Inflammatory macrophage treated with lipopolysaccharide for 1 hour (primary cell): ENCODE data around the gene BBX.
"Not testable (repeated sequence)": the region's sequence is repeated elsewhere in the genome, so short reads cannot be mapped to it uniquely, and the experiment has no call there.

Source experiments
- DNase-seq, 2 donors: peaks; one replicate each; pipeline ENCODE4 v3.0.0-alpha.2; 2020 to 2022

The BBX gene

DNA sequence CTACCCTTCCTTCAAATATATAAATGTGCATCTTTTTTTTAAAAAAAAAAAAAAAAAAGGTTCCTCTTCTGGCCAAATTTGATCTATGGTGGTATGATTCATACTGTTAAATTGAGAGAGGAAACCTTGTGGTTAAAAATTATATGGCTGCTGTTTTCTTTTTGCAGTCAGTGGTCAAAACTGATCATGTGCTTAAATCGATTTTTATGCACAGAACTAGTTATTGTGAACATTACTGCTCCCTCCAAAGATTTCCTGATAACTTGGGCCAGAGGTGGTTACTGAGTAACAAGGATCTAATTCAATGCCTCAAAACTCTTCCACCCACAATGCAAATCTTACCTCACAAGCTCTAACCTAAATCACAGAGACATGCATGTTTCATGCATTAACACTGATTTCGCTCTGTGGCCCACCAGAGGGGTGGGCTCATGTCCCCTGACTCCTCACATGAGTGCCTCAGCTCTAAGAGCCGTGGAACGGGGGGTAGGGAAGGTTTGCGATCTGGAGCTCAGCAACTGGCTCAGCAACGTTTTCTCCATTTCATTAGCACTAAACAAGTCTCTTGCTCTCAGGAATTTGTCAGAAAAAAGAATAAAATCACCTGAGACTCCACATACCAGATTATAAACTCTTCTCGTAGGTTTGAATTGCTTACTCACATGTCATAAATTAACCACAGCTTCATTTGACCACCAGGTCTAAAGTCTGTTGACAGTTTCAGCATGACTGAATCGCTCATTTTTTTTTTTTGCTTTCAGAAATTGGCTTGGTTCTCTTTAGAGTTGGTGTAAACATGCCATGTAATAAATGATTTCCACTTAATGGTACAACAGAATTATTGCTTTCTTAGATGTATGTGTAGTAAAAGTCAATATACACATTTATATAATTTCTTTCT lies 287.7 kb downstream of the BBX start:
- peak in 1 of 2 donors; percentile 7 for DNase-seq

DNA sequence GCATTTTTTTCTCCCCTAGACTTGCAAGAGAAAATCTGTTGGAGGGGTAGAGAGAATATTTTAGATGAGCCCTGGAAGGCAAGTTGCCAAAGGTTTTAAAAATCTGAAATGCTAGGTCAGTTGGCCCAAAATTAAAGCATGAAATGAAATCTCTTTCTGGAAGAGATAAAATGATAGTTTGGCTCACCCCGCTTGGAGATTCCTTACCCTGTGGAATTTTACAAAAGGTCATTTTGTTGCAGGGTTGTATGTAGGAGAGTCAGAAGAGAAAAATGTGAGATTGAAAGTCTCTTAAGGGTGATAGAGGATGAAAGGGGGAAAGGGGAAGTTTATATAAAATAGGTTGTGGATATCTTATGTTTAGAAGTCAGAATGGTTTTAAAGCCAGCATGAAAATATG lies 290.3 kb downstream of the BBX start:
- DNase-seq: no peak

DNA sequence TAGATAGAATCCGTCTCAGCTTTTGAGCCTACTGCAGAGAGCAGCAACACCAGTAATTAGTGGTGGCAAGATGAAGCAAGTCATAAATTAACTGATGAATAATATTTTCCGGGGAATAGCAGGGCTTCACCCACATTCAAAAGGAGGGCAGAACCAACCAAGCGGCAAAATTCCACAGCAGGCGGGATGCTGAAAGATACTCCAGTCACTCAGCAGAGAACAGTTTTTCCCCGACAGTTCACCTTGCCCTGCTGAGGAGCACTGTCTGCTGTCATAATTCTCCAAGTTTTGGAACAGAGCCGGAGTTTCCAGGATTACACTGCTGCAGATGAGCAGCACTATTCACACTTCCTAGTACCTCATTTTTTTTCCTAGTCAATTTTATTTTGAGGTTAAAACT lies 293.3 kb downstream of the BBX start:
- DNase-seq: peak; percentile 35 to 49

DNA sequence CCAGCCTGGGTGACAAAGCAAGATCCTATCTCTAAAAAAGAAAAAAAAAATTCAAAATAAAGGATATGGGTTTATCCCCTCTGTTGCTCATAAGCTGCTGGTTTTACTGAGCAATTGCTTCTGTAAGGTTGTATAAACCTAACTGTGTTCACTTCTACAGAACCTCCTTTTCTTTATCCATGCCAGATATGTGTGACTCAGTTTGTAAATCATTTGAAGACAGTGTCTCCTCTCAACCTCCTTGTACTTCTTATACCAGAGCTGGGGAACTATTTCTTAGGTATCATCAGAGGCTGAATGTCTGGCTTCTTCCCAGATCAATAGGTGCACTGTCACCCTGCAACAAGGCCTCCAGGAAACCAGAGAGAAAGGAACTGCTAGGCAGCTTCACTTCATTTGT lies 294.3 kb downstream of the BBX start:
- no peak for DNase-seq

DNA sequence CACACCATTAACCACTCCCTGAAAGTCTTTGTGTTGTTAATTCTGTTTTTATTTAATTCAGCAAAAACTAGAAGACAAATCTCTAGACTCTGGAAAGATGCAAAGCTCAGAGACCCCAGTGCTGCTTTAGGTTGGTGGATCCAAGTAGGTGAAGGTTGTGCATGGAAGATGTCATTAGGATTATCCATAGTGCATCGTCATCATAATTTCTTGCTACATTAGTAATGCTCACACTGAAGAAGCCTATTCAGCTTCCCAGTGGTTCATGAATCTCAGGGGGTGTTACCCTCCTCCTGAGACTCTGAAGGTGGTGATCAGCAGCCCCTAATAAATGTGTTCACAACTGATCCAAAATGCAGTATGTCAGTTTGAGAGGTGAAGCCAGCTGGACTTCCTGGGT lies 295.3 kb downstream of the BBX start:
- DNase-seq: no peak

DNA sequence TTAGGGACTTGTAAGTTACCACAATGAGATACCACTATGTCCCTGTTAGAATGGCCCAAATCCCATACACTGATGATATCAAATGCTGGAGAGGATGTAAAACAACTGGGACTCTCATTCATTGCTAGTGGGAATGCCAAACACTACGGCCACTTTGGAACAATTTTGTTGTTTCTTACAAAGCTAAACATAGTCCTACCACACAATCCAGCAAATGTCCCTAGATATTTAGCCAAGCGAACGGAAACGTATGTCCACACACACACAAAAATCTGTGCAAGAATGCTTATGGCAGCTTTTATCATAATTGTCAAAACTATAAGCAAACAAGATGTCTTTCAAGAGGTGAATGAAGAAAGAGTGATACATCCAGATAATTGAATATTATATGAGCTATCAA lies 296.9 kb downstream of the BBX start:
- DNase-seq: no peak

DNA sequence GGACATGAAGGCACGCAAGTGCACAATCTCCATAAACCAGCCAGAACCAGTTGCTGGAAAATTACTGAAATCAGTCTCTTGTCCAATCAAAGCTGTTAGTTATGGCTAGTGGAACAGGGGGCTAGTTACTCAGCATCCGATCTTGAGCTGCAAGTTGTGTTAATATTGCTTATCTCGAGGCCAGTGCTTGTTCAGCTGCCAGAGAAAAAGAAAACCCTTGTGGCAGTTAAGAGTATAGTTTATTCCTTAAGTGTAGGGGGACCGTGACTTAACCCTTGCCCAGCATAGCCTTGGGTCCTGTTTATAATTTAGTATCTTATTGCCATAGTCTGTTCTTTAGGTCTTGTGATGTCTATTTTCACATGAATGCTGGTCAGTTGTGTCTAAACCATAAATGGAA lies 299.5 kb downstream of the BBX start:
- no peak for DNase-seq

DNA sequence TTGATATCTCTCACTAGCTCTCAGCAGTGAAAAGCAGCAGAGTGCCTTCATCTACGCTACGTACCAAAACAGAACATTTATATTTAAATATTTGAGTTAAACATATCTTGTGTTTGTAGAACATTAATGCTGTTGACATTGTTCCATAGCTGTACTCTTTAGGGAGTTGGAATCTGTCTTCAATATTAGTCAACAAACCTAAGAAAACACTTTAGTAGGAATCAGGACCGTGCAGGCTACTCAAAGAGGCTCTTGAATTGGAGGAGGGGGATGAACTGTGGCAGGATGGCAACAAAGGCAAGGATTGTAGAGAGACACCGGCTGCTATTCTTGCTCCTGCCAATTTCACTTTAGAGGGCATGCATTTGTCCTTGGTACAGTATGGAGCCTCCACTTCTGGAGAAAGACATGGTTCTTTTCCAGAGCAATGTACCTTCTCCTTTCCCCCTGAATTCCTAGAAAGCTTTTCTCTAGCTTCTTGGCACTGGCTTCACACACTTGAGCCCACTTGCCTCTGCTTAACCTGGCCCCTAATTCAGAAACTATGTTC lies 302.1 kb downstream of the BBX start:
- DNase-seq: no peak

DNA sequence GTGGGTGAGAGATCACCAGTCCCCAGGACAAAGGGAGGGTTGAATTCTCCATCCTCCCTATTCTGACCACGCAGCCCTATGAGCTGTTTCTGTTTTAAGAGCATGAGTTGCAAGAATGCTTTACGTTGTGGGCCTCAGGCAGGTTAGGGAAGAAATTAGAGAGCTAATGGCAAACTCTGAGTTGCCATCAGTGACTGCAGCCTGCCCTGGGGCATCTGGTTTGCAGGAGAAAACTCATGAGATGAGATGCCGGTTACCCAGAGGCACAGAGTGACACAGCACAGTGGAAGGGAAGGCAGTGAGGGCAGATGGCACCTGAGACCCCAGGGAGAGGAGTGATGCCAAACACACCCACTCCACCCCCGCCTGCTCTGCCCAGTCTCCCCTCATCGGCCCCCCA lies 302.8 kb downstream of the BBX start:
- no peak for DNase-seq

DNA sequence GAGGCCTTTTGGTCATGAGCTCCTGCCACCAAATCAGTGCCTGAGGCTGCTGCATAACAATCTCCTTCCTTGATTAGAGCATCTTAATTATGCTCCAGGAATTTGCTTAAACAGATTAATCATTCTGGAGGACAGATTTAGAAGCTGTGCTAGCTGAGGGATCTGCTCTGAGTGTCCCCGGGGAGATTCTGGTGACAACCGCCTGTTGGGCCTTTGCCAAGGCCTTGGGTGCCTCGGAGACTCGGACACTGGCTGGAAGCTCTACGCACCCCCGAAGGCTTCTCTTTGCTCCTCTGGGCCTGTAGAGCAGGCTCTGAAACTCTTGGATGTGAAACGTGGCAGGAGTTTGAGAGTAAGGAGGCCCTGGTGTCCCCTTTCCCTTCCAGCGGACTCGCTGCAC lies 304.0 kb downstream of the BBX start:
- no peak for DNase-seq

DNA sequence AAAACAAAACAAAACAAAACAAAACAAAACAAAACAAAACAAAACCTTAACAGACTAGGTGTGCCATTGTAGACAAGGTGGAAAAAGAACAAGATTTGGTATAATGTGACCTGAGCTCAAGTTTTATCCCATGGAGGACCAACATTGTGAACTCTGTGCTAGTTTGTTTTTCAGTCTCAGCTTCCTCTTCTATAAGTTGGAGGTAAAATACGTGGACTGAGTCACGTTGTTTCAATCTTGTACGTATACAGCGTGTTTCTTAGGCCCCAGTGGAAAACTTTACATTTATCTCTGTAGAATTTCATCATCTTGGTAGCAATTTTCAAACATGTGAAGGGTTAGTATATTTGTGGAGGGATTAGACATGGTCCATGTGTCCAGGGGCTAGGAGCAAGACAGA lies 306.4 kb downstream of the BBX start:
- no peak for DNase-seq

DNA sequence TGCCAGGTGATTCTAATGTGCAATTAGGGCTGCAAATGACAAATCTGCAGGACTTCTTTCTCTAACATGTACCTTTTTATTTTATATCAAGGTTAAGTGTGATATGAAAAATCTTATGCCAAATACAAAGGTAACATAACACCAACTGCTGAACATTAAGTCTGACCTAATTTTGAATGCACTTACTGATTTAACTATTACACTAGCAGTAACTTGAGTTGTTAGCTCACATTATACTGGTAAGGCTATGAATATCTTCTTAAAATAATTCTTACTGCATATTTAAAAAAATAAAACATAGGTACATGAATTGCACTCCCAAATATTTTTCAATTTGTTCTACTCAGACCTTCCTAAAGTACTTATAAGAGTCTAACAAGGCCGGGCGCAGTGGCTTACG lies 308.8 kb downstream of the BBX start:
- DNase-seq: no peak

DNA sequence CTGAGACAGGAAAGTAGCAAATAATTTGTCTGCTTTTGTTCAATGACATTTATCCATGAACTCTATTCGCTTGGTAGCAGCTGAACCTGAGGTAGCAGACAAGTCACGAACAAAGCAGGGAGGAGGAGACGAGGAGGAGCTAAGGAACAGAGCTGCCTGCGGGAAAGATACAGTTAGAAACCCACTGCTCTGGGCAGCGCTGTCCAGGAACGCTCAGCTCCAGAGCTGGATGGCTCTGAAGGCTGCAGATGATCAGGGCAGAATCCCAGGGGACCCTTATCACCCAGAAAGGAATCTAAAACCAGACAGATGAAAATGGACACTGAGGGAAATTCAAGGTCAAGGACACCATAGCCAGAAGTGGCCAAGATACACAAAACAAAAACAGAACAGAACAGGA lies 310.3 kb downstream of the BBX start:
- no peak for DNase-seq

DNA sequence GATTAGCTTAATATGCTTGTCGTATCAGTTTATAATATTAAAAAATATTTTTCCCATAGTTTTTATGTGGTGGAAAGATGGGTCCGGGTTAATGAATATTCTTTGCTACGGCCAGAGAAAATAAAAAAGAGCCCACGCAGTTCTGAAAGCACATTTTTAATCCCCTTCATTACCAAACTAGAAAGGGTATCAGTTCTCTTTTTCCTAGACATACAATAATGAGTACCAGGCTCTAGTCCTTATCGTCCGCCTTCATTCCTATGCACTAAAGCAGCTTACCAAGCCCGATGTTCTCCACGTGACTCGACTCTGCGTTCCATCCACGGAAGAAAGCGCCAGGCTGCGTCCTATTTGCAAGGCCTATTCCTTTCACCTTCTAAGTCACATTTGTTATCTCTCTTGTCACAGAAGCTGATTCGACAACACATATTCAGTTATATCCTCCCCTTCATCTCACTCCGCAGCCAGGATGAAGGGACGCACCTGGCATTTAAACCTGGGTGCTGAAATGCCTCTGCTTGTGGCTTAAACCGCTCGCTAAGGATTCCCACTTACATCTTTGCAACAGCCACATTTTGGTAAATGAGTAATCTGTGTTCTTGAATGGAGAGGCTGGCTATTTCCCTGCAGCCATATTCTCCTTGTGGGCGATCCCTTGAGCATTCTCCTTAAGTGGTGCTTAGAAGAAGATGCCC lies 311.1 kb downstream of the BBX start:
- DNase-seq: no peak

DNA sequence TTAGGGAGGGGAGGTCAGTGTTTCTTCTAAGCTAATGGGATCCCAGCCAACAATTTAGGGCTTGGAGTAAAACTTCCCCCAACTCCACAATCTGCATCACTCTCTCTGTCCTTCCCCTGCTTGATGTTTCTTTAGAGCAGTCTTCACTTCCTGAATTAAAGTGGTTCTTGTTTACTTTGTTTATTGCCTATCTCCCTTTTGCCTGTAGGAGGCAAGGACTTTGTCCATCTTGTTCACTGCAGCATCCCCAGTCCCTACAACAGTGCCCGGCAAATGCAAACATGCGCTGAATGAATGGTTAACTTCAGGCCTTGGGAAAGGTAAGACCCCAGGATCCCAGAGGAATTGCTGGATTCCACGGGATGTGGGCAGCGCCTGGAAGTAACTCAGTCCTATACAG lies 312.2 kb downstream of the BBX start:
- not testable (repeated sequence) for DNase-seq

DNA sequence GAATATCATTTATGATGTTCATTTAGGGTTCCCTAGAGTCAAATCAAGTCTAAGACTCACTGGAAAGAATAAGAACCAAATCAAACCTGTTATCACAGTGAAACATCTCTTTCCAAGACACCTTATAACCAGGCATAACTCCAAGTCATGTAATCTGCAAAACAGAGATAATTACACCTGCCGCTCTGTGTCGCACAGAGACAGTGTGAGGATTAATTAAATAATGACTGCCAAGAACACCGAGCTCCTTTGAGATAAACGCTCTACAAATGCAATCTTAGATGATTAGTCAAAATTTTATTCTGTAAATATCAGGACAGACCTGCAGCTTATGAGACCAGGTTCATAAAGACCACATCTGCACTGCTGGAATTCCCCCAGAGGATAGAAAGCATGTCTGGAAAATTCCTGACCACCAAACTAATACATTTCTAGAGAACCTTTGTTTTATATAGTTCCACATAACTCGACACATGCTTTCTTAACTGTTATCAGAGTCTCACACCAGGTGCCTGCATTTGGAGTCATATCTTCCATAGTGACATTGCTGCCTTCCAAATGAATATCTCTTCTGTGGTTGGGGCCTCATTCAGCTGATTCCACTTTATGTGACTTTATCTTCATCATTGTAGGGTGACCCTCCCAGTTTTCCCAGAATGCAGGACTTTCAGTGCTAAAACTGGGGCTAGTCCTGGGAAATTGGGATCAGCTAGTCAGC lies 315.3 kb downstream of the BBX start:
- no peak for DNase-seq

DNA sequence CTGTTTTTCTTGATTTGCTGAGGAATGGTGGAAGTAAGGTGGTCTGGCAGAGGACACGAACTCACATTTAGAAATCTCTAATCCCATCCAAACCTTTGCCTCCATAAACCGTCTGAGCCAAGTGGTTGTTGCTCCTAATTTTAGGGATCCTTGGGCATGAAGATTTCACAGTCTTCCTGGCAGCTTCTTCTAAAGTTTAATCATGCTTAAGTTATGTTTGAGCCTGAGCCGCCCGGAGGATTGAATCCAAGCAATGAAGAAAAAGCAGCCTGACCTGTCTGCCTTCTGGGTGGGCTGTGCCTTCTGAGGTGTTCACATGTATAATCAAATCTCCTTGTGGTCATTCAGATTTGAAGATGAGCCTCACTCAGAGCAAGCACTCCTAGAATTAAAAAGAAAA lies 319.1 kb downstream of the BBX start:
- no peak for DNase-seq

DNA sequence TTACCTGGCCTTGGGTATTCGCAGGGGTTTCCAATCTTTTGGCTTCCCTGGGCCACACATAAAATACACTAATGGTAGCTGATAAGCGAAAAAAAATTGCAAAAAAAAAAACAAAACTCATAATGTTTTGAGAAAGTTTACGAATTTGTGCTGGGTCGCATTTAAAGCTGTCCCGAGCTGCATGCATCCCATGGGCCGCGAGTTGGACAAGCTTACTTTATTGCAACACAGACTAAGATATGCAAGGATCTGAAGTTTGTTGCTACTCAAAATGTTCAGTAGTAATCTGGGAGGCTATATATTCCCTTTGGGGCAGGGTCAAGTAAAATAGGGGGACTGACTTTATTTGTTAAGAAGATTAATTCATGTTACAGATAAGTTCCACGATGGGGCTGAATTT lies 320.2 kb downstream of the BBX start:
- no peak for DNase-seq

DNA sequence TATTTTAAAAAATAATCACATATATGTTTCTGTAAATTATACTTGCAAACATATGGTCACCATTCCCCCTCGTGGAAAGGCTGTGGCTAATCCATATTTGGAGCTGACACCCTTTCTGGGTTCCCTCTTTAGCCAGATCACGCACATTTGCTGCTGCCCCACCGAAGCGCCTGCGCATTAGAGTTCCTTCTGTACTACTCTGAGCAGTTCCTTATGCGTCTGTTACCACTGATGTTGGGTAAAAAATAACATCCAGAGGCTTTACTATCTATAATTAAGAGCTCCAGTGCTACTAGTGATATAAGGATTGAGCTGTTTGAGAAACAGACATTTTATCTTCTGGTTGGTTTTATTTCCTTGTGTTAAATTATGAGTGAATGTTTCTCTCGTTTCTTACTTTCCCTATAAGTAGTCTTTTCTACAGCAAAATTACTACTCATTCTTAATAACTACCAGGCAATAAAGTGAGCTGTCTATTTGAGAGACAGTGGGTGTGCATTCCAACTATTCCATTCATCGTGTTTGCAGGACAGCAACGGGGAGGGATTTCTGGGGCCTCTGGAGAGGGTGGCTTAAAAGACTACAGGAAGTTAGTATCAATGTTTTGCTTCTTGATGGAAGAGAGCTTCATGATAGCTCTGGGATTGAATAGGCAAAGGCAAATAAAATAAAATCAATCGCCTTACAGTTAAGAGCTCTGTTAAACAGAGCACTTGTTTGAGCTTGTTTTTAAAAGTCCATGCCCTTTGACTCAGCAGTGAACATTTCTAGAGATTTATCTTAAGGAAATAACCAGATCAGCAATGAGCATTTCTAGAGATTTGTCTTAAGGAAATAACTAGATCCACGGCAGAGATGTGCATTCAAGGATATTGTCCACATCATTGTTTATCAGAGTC lies 322.9 kb downstream of the BBX start:
- no peak for DNase-seq

DNA sequence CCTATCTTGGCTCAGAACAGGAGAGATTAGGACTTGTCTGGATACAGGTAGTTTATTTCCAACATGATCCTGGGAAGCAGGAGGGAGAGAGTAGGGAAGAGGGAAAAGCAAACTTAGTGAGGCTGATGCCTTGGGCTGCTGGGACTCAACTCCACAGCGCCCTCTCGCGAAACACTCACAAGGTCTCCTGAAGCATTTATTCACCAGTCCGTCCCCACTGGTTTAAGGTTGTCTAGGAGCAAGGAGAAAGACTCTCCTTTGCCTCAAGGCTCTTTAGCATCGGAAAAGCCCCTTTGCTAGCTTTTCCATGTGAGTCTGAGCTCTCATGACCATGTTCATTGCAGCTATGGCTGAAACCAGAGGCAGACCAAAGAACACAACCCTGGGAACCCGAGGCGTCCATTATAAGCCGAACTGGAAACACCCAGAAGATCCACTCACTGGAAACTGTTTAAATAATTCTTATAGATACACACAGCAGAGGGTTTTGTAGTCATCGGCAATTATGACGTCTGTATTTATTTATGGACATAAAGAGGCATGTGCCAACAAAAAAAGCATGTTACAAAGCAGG lies 323.6 kb downstream of the BBX start:
- peak; percentile 31 to 55 for DNase-seq

DNA sequence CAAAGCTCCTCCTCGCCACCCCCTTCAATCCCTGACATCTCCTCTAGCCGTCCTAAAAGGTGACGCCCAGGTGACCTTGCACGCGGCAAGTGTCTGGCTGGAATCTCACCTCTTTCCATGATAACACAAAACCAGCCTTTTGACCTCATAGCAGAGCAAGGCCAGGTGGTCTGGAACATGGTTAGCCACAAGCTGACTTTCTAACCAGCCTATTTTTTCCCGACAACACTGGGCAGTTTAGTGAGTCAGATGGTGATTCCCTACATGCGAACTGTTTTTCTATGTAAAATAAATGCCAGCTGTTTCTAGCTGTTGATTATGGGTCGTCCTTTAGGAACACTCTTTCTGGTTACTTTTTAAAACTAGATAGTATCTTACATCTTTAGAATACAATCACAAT lies 325.0 kb downstream of the BBX start:
- DNase-seq: no peak

DNA sequence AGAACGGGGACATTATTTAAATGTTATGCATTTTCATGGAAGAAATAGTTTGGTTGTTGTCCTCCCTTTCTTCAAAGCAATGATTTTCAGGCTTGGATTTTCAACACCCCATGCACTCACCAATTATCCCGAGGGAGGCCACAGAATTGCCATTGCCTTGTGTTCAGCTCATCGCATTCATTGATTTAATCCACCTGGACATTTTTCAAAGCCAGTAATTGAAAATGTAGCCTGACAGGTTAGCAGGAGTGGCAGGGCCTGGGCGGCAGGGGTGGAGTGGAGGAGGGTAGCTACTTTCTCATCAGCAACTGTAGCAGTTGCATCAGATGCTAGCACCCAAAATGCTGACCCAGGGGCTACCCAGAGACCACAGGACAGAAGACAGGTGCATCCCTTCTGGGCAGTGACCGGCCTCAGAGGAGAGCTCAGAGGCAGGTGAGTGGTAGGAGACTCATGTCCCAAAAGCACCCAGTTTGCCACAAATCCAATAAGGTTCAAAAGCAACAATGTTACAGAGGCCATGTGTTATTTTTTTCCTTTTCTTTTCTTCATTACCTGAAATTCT lies 325.7 kb downstream of the BBX start:
- no peak for DNase-seq
